Smooth muscle cell of the brain vasculature (primary cell): ENCODE results near the gene ZEB1.
"Not testable (repeated sequence)": the region's sequence is repeated elsewhere in the genome, so short reads cannot be mapped to it uniquely, and the experiment has no call there.

Experiments used
- DNase-seq: peaks from one replicate; pipeline ENCODE4 v3.0.0-alpha.2; 2012; ENCODE audit warnings: low read depth, low spot score

The ZEB1 gene

GRCh38 chr10:31366703-31367102 lies 47.7 kb downstream of the ZEB1 start:
- DNase-seq = no peak

GRCh38 chr10:31368724-31369123 lies 49.7 kb downstream of the ZEB1 start:
- DNase-seq = no peak

GRCh38 chr10:31372439-31372838 lies 53.4 kb downstream of the ZEB1 start:
- no peak for DNase-seq

GRCh38 chr10:31374146-31374696 lies 55.2 kb downstream of the ZEB1 start:
- DNase-seq = no peak

GRCh38 chr10:31381171-31381570 lies 62.2 kb downstream of the ZEB1 start:
- DNase-seq = no peak

- no peak for DNase-seq
These were observed 62.8 kb downstream of the ZEB1 start for GRCh38 chr10:31381766-31382316.

- no peak for DNase-seq
These were observed 65.0 kb downstream of the ZEB1 start for GRCh38 chr10:31383810-31384588.

- no peak for DNase-seq
These were observed 65.6 kb downstream of the ZEB1 start for GRCh38 chr10:31384589-31384949.

- no peak for DNase-seq
These were observed 71.8 kb downstream of the ZEB1 start for GRCh38 chr10:31390804-31391203.

- DNase-seq = no peak
These were observed 74.8 kb downstream of the ZEB1 start for GRCh38 chr10:31393844-31394243.

- no peak for DNase-seq
These were observed 76.7 kb downstream of the ZEB1 start for GRCh38 chr10:31395695-31396094.

- DNase-seq = no peak
These were observed 77.4 kb downstream of the ZEB1 start for GRCh38 chr10:31396376-31396775.

- no peak for DNase-seq
These were observed 78.8 kb downstream of the ZEB1 start for GRCh38 chr10:31397852-31398251.

- DNase-seq = no peak
These were observed 80.2 kb downstream of the ZEB1 start for GRCh38 chr10:31399171-31399570.

- DNase-seq = no peak
These were observed 80.6 kb downstream of the ZEB1 start for GRCh38 chr10:31399631-31400030.

- no peak for DNase-seq
These were observed 82.3 kb downstream of the ZEB1 start for GRCh38 chr10:31401287-31401686.

- DNase-seq = no peak
These were observed 85.6 kb downstream of the ZEB1 start for GRCh38 chr10:31404640-31405039.

- not testable (repeated sequence) for DNase-seq
These were observed 86.8 kb downstream of the ZEB1 start for GRCh38 chr10:31405829-31406228.

GRCh38 chr10:31412397-31412796 lies 93.4 kb downstream of the ZEB1 start:
- not testable (repeated sequence) for DNase-seq

GRCh38 chr10:31413325-31413724 lies 94.3 kb downstream of the ZEB1 start:
- no peak for DNase-seq

GRCh38 chr10:31418481-31418880 lies 99.5 kb downstream of the ZEB1 start:
- no peak for DNase-seq

GRCh38 chr10:31419394-31420063 lies 100.5 kb downstream of the ZEB1 start:
- no peak for DNase-seq

GRCh38 chr10:31421322-31421721 lies 102.3 kb downstream of the ZEB1 start:
- no peak for DNase-seq
